CD4-positive, alpha-beta T cell treated with Interleukin-21 for 1 hour (primary cell): Measurements from ENCODE around the gene ZBED3.
"Not testable (repeated sequence)": the region's sequence is repeated elsewhere in the genome, so short reads cannot be mapped to it uniquely, and the experiment has no call there.

Experiments
- DNase-seq: peaks from one replicate; pipeline ENCODE4 v3.0.0-alpha.2; 2020

The ZBED3 gene, protein sequence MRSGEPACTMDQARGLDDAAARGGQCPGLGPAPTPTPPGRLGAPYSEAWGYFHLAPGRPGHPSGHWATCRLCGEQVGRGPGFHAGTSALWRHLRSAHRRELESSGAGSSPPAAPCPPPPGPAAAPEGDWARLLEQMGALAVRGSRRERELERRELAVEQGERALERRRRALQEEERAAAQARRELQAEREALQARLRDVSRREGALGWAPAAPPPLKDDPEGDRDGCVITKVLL

DNA sequence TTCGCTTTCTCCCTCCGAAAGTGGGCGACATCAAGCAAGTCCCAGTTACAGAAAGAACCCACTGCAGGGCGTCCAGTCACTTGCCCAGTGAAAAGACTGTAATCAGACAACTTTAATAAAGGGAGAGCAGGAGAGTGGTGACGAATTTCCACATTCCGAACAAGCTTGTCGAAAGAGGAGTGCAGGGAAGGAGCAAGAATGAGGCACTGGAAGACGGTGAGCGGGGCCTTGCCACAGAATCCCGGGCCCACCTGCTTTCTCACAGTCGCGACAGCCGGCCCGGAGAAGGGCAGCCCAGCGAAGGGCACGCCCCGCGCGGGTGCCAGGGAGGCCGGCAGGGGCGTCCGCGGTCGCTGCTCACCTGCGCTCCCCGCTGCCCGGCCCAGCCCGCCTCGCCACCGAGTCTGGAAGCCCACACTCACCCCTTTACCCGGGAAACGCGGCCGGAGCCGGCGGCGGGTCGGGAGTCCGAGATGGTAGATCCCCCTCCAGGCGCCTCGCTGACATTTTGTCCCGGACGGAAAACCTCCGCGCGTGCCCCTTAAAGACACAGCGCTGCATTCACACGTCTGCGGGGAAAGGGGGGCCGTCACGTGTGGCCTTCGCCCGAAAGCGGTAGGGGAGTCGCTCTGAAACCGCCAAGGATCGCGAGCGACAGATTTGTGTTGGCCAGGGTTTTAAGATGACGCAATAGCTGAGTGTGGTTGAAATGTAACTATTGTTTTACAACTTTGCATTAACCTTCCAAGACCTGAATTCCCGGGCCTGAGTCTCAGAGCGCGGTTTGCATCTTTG is at the start of gene ZBED3:
Gene ZBED3 (minus strand): TSS at position 597 of the 795 bp plus-strand sequence. CDS start 9,407 bp downstream, outside the sequence.
- peak; percentile 52 for DNase-seq

DNA sequence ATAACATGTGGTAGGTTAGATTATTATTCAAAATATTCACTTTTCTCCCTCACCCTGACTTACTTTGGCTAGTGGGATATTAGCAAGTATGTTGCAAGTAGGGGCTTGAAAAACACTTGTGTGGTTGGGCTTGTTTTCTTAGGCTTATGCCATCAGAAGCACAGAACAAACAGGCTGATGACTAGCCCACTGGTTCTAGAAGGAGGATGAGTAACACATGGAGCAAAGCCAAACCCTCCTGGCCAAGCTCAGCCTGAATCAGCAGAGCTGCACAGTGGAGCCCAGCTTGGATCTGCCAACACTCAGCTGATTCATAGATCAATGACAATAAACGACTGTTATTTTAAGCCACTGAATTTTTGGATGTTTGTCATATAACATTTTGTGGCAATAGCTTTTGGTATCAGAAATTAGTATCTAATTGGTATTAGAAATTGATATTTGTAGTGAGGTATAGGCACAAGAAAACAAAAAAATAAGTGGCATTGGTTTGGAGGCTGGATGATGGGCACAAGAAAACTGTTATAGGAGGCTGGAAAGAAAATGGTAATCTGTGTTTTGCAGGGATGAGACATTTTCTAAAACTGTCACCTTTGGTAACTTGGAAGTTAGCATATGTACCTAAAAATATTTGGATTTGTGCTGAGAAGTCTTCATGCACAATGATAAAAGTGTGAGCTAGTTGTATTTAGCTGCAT is 46.1 kb upstream of the ZBED3 start:
- DNase-seq = no peak

DNA sequence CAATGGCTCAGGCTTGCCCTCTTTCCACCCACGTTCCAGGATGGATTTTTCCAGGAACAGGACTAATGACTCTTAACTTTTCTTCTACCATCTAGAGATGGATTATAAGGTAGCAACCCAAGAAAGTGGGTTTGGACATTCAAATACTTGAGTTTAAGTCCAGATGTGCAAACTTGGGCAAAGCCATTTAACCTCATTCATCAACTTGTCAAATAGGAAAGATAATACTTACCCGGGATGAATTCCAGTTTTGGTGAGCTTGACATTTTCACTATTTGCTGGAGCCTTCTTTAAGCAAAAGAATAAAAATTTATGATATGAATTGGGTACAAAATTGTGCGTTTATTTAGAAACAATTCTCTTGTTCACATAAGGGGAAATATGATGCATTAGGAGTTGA is 44.3 kb upstream of the ZBED3 start:
- no peak for DNase-seq

DNA sequence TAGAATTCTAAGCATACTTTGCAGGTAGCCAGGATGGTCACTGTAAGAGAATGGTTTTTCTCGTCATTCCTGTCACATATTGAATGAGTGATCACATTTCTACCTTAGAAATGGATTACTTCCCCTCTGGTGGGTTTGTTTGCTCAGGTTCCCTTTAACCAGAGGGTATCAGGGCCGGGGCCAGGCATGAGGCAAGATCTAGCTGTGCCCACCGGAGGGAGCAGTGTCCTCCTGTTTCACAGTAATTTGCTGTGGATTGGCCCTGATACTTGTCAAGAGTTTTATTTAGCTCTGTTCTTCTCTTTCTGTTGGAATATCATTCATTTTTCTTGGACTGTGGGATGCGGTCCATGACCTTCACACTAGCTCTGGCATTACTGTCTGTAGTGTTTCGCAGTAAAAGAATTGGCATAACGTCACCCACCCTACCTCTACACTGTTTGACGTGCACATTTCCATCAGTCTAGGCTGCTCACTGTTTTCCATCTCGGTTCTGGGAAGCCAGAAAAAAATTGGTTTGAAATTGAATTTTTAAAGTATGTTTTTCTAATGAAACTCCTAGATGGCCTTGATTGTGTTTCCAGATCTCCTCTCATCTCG is 42.4 kb upstream of the ZBED3 start:
- DNase-seq = no peak

DNA sequence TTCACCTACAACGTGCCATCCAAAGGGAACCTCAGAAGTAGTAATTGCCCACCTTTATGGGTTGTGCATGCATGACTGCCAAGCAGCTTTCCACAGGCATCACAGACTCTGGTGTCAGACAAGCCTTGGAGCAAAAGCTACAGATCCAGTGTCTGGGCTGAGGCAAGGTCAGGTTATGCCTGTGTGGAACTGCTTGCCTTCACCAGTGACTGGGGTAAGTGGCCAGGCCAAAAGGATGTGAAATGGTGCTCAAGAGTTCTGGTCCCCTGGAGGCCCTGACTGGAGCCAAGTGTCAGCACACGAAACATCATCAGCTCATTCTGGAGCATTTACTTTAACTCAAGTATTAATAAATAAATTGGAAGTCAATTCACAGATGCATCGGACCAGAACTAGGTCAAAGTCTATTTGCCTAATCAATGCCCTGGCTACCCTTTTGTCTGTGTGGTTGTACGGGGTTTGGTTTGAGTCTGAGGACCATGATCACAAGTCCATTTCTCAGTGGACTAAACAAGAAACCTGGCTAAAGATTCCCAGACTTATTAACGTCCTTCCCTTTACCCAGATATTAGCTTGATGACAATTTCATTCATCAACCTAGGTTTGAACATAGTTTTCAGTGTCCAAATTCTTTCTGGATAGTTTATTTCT is 41.5 kb upstream of the ZBED3 start:
- no peak for DNase-seq

DNA sequence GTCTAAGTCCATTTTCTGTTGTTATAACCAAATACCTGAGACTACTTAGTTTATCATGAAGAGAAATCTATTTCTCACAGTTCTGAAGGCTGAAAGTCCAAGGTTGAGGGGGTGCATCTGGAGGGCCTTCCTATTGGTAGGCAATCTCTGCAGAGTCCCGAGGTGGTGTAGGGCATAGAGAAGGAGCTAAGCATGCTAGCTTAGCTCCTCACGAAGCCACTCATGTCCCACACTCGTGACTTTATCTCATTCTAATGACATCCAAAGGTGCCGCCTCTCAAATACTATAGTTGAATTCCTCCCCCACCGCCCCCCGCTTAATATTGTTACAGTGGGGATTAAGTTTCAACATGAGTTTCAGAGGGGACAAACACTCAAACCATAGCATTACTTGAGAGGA is 36.0 kb upstream of the ZBED3 start:
- DNase-seq = no peak

DNA sequence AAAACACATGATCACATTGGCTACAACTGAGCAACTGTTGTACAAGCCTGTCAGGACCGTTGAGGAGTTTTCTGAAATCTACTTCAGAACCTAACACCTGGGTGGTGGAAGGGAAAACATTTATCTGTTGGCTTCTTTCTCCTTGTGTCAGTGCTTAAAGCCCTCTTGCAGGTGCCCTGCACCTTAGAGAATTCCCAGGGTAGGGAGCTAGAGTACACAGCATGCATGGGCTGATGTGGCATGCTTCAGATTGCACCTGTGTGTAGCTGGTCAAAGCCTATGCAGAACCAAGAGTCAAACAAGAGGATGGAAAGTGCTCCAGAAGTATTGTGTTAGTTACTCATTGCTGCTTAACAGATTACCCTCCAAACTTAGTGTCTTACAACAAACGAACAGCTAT is 33.6 kb upstream of the ZBED3 start:
- DNase-seq = no peak

DNA sequence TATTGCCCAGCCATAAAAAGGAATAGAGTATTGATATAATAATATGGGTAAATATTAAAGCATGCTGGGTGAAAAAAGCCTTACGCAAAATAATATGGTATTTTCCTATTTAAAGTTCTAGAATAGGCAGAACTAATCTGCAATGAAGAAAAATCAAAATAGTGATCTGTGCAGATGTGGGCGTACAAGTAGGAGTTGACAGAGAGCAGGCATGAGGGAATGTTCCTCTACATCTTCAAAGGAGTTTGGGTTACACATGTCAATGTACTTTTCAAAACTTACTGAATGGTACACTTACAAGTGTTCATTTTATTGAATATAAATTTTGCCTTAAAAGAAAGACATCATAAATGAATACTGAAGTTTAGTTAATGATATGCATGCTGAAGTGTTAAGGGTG is 33.0 kb upstream of the ZBED3 start:
- DNase-seq = no peak

DNA sequence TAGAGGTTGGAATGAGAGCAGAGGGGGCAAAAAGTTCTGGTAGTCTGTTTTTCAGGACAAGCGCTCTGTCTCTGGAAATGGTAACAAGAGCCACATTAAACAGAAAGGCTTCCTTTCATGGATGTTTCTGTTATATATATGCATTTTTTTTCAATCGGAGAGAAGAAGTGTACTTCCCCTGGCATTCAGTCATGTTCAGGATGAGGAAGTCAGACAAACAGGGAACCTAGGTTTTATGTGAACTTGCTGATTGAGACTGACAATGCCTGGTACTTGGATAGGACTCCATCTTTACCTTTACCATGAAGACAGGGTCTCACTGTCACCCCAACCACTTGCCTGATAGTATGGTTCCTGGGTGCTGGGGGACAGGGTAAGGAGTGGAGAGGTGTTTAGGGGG is 30.1 kb upstream of the ZBED3 start:
- no peak for DNase-seq

DNA sequence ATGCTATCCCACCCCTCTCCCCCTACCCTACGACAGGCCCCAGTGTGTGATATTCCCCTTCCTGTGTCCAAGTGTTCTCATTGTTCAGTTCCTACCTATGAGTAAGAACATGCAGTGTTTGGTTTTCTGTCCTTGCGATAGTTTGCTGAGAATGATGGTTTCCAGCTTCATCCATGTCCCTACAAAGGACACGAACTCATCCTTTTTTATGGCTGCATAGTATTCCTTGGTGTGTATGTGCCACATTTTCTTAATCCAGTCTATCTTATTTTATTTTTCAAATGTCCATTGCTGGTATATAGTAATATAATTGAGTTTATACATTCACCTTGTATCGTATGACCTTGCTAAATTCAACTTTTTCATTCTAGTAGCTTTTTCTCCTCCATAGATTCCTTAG is 19.9 kb upstream of the ZBED3 start:
- DNase-seq = not testable (repeated sequence)

DNA sequence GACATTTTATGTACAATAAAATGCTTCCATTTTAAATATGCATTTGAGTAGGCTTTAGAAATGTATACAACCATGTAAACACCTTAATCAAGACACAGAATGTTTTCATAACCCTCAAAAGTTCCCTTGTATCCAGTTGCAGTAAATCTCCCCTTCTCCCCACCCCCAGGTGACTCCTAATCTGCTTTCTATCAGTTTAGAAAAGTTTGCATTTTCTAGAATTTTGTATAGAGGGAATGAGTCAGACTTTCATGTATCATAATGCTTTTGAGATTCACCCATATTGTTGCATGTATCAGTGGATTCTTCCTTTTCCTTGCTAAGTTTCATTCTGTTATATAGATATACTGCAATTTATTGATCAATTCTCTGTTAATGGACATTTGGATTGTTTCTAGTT is 17.7 kb upstream of the ZBED3 start:
- no peak for DNase-seq

DNA sequence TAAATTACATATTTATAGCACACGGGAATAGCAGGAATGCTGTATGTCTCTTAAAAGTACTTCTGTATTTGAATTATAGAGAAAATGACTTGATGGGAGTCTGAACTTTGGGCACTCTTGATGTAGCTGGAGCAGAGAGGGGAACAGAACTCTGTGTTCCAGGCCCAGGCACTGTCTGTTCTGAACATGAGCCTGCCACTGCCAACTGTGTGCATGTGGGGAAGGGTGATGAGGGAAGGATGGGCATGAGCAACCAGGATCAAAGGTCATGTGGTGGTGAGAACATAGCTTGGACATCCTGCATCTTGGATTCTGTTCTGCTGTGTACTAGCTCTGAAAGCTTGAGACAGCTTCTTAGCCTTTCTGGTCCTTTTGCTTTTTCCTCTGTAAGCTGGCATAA is 16.4 kb upstream of the ZBED3 start:
- no peak for DNase-seq

DNA sequence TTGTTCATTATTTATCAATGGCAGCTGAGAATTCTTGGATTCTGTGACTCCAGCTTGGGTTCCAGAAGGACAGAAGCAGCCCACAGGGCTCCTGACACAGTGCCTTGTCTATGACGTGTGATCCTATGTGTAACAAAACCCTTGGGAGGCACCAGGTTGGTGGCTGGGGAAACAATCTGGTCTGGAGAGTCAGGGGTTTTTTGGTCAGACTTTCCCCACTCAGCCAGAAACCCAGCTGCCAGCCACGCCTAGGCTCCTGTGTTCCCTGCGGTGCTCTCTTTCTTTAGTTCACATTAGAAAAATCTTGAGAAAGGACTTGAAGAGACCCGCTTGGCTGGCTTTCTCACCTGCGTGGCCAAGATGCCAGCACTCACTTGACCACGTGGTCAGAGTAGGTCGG is 15.5 kb upstream of the ZBED3 start:
- no peak for DNase-seq

DNA sequence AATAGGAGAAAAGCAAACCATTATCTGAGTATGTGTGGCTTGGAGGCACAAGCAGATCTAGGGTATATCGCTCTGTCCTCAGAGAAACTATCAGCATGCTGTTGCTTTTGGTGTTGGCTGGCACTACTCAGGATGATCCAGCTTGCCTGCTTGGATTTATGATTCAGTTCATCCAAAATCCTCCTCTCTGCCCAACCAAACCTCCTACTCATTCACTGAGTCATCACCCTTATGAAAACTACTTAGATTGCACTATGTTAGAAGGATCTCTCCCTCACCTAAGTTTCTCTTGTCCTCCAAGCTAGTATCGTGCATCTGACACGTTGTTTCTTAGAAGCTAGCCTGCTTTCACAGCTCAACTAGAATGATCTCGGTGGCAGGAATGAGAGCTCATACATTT is 14.2 kb upstream of the ZBED3 start:
- DNase-seq = no peak

DNA sequence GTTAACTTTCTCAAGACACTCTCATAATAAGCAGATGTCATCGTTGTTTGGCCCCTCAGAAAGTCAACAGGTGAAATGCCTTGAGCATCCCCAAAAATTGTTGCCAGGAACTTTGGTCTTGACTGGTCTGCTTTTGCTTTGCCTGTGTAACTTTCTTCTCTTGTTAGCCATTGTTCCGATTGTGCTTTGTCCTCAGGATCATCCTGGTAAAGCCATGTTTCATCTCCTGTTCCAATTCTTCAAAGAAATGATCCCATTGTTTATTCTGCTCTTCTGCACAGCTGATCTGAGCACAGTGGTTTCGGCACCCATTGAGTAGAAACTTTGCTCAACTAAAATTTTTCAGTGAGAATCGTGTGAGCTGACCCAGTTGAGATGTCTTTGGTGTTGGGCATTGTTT is 8.1 kb upstream of the ZBED3 start:
- DNase-seq = no peak

DNA sequence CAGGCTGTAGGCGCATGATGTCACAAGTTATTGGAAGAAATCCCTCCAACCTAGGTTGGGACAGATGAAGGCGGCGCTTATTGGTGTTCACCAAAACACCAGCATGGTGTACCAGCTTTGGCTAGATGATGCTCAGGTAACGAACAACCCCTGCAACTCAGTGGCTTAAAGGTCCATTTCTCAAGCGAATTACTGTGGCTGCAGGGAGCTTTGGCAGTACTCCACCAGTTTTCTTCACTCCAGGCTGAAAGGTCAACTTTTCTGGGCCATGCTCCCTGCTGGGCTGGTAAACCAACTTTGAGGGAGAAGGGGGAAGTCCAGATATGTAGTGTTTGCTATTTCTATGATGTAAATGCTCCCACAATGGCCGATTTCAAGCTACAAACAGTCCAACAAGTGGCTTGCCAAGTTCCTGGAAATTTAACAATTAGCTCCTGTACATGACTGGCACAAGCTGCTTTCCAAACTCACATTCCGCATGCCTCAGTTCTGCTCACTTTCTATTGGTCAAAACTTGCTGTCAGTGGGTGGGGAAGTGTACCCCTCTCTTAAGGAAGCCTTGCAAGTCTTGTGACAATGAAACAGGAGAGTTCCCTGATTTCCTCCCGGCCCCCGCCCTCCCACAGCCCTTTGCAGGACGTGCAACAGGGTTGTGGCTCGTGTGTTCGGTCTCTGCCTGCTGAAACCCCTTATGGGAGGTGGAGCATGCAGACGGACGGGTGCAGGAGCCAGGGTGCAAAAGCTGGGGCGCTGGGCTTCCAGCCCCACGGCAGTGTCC is 588 bp upstream of the ZBED3 start:
- DNase-seq = no peak

DNA sequence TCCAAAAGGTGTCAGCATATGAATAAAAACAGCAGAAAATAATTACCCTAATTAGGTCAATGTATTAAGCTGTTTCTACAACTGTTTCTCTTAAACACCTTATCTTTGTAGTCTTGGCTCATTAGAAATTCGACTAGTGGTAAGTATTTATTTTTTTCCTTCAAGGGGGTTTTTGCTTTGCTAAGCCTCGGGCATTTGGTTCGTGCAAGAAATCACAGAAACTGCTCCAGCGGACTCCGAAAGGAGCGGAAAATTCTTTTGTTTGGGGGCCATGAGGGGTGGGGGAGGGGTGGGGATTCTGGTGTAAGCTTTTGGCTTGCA is 757 bp downstream of the ZBED3 start:
- DNase-seq = no peak

DNA sequence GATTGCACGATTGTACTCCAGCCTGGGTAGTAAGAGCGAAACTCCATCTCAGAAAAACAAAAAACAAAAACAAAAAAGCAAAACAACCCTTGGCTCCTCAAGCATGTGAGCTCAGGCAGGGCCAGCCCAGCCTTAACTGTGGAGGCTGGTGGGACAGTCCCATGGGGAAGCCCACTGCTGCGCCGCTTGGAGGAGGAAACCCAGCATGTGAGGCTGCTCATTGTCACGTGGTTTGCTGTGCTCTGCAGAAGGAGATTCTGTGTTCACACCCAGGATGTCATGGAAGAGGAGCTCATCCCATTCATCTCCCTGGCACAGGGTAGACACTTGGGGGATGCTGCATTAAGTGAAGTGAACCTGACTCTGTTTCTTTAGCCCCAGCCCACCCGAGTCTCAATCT is 4.0 kb downstream of the ZBED3 start:
- no peak for DNase-seq

DNA sequence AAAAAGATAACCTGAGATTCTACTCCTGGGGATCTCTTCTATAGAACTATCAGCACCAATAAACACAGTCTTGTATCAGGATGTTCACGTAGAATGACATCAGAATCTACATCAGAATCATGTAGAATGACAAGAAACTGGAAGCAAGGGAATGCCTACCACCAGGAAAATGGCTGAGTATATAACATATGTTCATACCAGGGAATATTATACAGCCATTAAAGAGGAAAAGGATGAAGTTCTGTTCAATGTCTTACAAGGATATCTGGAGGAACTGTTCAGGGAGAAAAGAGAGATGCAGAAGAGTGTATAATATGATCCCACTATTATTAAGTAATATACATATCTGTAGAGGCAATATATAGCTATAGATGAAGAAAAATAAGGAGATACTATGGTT is 4.8 kb downstream of the ZBED3 start:
- DNase-seq = no peak

DNA sequence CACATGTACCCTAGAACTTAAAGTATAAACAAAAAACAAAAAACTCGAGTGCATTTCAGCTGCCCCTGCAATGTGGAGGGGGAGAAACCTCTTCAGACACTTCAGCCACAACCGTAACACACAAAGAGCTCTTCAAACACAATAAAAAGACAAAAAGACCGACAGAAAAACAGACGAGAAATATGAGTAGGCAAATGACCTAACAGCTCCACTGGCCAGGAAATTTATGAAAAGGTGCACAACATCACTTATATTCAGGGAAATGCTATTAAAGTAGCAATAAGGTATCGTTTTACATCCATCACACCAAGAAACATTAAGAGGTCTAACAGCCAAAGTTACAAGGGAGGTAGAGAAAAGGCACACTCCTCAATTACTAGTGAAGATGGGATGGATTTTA is 6.2 kb downstream of the ZBED3 start:
- no peak for DNase-seq

DNA sequence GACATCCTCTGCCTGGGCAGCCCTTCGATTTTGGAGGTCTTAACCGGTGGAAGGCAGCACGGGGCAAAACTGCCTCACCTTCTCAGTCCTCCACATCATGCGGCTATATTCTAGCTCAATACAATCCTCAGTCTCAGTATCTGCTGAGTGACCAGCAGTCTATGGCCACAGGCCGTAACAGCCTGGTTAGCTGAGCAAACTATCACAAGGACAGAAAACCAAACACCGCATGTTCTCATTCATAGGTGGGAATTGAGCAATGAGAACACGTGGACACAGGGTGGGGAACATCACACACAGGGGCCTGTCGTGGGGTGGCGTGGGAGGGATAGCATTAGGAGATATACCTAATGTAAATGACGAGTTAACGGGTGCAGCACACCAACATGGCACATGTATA is 6.6 kb downstream of the ZBED3 start:
- not testable (repeated sequence) for DNase-seq

DNA sequence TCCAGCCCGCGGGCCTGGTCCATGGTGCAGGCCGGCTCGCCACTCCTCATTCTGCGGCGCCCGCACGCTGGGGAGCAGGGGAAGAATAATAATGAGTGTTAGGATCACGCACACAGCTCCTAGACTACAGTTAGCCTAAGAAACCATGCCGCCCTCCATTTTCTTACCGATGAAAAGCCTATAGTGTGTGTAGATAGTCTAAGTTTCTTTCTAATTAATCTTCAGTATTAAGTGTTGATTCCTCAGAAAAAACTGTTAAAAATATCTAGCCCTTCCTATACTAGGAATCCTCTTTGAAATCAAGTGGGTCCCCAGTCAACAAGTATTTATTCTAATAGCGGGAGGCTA is 9.3 kb downstream of the ZBED3 start:
- no peak for DNase-seq
